ENCODE data around the gene PTK7.

Gene PTK7

DNA sequence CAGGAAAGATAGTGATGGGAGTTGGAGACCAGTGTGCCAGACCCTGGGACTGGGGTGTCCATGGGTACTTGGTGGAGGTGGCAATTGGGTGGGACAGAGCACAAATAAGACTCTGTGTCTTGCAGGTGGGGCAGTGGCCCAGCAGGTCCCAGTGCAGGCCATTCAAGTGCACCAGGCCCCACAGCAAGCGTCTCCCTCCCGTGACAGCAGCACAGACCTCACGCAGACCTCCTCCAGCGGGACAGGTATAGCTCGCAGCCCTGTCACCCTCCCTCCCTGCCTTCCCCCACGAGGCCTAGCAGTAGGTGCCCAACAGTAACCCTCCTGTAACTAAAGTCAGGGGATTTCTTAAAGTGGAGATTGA is 100.3 kb downstream of the PTK7 start:
- peaks cover 22% of the 10 kb centered on the region for H3K4me1 ChIP-seq (ENCODE audit: insufficient read depth, low read length)
- H3K27me3 ChIP-seq (ENCODE audit: insufficient read depth, low read length) = no peaks in the 10 kb centered on the region
- H3K4me3 ChIP-seq (ENCODE audit: low read length) = no peak overlapping the region
- H3K9ac ChIP-seq (ENCODE audit: low read depth, low read length) = no peak overlapping the region
- H3K9me3 ChIP-seq (ENCODE audit: insufficient read depth, low read depth, low read length) = no peaks in the 10 kb centered on the region
- 93% methylated on average over 6 of the region's 6 CpGs for WGBS
- H3K27ac ChIP-seq (ENCODE audit: low read depth, low read length) = no peak overlapping the region
- H3K36me3 ChIP-seq (ENCODE audit: insufficient read depth, low read length) = peaks cover 45% of the 10 kb centered on the region

DNA sequence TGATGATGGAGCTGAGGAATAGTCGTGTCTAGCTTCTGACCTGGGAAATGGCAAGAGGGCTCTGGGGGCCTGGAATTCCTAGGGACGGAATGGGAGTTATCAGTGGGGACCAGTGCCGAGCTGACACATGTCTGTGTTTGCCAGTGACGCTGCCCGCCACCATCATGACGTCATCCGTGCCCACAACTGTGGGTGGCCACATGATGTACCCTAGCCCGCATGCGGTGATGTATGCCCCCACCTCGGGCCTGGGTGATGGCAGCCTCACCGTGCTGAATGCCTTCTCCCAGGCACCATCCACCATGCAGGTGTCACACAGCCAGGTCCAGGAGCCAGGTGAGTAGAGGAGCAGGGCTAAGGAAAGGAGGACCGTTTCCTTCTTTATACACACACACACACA is 102.0 kb downstream of the PTK7 start:
- 96% methylated on average over 12 of the region's 12 CpGs for WGBS
- peaks cover 45% of the 10 kb centered on the region for H3K36me3 ChIP-seq (ENCODE audit: insufficient read depth, low read length)

DNA sequence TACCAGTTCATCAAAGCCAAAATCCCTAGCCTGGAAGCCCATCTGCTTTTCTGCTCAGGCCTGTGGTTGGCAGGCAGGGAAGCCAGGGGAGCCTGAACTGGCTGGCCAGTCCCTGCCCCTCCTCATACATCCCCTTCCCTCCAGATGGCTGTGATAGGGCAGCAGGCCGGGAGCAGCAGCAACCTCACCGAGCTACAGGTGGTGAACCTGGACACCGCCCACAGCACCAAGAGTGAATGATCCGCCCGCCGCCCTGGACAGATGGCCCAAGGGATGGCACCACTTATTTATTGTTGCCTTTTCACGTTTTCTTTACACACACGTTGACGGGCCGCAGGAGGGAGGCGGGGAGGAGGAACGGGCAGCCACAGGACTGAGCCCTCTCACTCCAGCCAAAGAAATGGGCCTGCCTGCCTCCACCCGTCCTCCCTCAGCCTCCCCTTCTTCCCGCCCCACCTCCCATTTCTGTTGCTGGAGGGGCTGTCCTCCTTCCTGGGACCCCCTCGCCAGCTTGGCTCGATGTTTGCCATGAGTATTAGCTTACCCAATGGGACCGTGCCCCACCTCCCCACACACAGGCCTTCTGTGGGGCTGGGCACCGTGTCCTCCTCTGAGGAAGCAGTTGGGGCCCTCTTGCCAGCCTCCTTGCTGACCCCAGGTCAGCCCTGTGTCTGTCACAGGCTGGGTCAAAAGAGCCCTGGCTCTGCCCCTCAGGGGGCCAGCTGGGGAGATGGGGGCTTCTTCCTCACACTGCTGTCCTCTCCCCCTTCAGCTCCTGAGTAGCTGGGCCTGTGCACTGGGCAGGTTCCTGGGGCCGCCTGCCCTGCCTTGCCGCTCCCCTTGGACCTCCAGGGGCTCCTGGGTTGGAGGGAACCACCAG is 103.1 kb downstream of the PTK7 start:
- Histone ChIP-seq H3K27ac (ENCODE audit: low read depth, low read length) (no peak overlapping the region), H3K36me3 (ENCODE audit: insufficient read depth, low read length) (peaks cover 45% of the 10 kb centered on the region), H3K4me3 (ENCODE audit: low read length) (no peak overlapping the region), H3K9me3 (ENCODE audit: insufficient read depth, low read depth, low read length) (no peaks in the 10 kb centered on the region), H3K9ac (ENCODE audit: low read depth, low read length) (no peak overlapping the region), H3K27me3 (ENCODE audit: insufficient read depth, low read length) (no peaks in the 10 kb centered on the region), H3K4me1 (ENCODE audit: insufficient read depth, low read length) (peaks cover 16% of the 10 kb centered on the region)
- WGBS = 94% methylated on average over 20 of the region's 20 CpGs

More for the DNA sequence above, 102.0 kb downstream of the PTK7 start:
- H3K4me3 ChIP-seq (ENCODE audit: low read length) = no peak overlapping the region
- no peaks in the 10 kb centered on the region for H3K9me3 ChIP-seq (ENCODE audit: insufficient read depth, low read depth, low read length)
- H3K9ac ChIP-seq (ENCODE audit: low read depth, low read length) = no peak overlapping the region
- H3K27me3 ChIP-seq (ENCODE audit: insufficient read depth, low read length) = no peaks in the 10 kb centered on the region
- no peak overlapping the region for H3K27ac ChIP-seq (ENCODE audit: low read depth, low read length)
- H3K4me1 ChIP-seq (ENCODE audit: insufficient read depth, low read length) = peaks cover 25% of the 10 kb centered on the region

DNA sequence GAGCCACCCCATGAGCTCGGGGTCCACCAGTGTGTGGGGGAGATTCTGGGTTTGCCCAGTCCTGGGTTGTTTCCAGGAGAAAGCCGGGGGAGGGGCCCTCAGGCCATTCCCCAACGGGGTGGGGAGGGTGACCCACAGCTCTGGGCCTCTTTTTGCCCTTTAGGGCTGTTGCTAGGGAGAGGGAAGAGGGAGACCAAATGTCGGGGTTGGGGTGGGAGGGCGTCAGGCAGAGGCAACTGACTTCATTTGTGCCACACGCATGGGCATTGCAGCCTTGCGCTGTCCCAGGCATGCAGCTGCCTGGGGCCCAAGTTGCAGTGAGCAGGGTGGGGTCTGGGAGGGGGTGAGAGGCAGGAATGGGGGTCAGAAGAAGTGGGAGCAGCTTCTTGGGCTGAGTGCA is 103.9 kb downstream of the PTK7 start:
- Histone ChIP-seq H3K4me1 (ENCODE audit: insufficient read depth, low read length) (peaks cover 12% of the 10 kb centered on the region), H3K36me3 (ENCODE audit: insufficient read depth, low read length) (peaks cover 42% of the 10 kb centered on the region), H3K27me3 (ENCODE audit: insufficient read depth, low read length) (no peaks in the 10 kb centered on the region), H3K4me3 (ENCODE audit: low read length) (no peak overlapping the region), H3K9me3 (ENCODE audit: insufficient read depth, low read depth, low read length) (no peaks in the 10 kb centered on the region), H3K9ac (ENCODE audit: low read depth, low read length) (no peak overlapping the region), H3K27ac (ENCODE audit: low read depth, low read length) (no peak overlapping the region)
- 87% methylated on average over 7 of the region's 7 CpGs for WGBS

DNA sequence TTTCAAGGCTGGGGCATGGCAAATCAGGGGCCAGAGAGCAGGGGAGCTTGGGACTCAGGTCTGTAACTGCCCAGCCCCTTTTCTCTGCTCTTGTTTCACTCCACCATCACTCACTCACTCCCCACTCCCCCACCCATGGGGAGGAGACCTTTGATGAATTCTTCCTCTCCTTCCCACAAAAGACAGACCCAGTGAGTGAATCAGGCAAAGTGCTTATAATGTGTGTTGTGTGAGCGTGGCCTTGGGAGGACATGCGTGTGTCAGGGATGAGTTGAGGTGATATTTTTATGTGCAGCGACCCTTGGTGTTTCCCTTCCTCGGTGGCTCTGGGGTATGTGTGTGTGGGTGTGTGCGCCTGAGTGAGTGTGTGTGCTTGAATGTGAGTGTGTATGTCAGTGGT is 104.9 kb downstream of the PTK7 start:
- peak overlapping the region; percentile 74; the same call in 1 of the 2 replicates for H3K27ac ChIP-seq (ENCODE audit: low read depth, low read length)
- H3K4me3 ChIP-seq (ENCODE audit: low read length) = peak overlapping the region; percentile 87
- peaks cover 34% of the 10 kb centered on the region for H3K36me3 ChIP-seq (ENCODE audit: insufficient read depth, low read length)
- H3K9me3 ChIP-seq (ENCODE audit: insufficient read depth, low read depth, low read length) = no peaks in the 10 kb centered on the region
- peaks cover 12% of the 10 kb centered on the region for H3K4me1 ChIP-seq (ENCODE audit: insufficient read depth, low read length)
- 76% methylated on average over 5 of the region's 5 CpGs for WGBS
- no peaks in the 10 kb centered on the region for H3K27me3 ChIP-seq (ENCODE audit: insufficient read depth, low read length)
- H3K9ac ChIP-seq (ENCODE audit: low read depth, low read length) = no peak overlapping the region

DNA sequence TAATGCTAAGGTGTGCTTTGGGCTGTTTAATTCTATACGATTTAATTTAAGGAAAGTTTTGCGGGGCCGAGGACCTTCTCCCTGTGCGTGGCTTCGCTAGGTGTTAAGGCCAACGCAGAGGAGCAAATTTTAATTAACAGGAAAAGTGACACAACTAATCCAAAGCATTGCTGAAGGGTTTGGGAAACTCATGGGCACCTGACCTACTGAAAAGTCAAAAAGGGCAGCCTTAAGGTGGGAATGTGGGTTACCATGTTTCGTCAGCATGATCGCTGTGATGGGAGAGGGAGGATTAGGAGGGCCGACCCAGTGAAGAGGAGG is 105.5 kb downstream of the PTK7 start:
- WGBS = 20% methylated on average over 9 of the region's 9 CpGs
- peak overlapping the region; percentile 87 for H3K4me3 ChIP-seq (ENCODE audit: low read length)
- peaks cover 32% of the 10 kb centered on the region for H3K36me3 ChIP-seq (ENCODE audit: insufficient read depth, low read length)
- no peaks in the 10 kb centered on the region for H3K27me3 ChIP-seq (ENCODE audit: insufficient read depth, low read length)
- H3K27ac ChIP-seq (ENCODE audit: low read depth, low read length) = peak overlapping the region; percentile 74; the same call in 1 of the 2 replicates
- H3K4me1 ChIP-seq (ENCODE audit: insufficient read depth, low read length) = peaks cover 12% of the 10 kb centered on the region
- H3K9ac ChIP-seq (ENCODE audit: low read depth, low read length) = peak overlapping the region; percentile 76
- H3K9me3 ChIP-seq (ENCODE audit: insufficient read depth, low read depth, low read length) = no peaks in the 10 kb centered on the region

DNA sequence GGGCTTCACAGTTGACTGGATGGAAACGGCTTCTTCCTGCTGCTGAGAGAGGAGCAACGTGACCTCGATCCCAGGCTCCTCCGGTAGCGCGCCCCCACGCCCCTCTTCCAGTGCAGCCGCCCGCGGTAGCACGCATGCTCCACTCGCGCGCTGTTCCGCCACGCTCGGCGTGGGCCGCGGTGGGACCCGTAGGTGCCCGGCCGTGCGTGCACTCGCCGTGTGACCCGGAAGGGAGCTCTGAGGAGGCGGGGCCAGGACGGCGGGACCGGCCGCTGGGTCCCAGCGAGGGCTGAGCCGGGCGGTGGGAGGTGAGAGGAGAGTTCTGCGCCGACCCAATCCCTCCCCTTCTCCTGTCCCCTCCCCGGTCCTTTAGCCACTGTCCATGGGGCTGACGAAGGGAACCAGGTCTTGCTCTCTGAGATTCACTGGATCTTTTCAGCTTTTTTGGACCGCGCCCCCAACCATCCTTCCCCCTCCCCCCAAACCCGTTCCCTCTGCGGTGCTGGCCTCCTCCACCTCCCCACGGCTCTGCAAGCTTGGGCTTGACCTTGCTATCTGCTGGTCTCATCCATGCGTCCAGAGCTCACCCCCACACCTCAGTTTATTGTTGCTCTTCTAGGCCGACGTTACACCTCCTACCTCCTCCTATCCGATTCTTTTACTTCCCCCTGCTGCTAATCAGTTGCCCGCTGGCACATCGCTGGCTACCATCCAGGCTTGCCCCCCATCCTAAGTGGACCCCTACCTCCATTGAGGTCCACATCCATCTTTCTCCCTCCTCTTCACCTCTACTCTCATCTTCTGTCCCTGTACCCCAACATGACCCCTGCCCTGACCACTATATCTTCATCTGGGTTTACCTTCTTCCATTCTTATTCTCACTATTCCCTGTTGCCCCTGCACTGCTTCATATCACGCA is 106.1 kb downstream of the PTK7 start, which contains the start of gene CUL9:
TSS of gene CUL9 (plus strand) at position 255 of the 919 bp plus-strand sequence. CDS start 2,115 bp downstream, outside the sequence.
- Histone ChIP-seq H3K36me3 (ENCODE audit: insufficient read depth, low read length) (peaks cover 33% of the 10 kb centered on the region), H3K4me3 (ENCODE audit: low read length) (peak within 1 kb of the TSS; percentile 87), H3K4me1 (ENCODE audit: insufficient read depth, low read length) (peaks cover 12% of the 10 kb centered on the region), H3K27me3 (ENCODE audit: insufficient read depth, low read length) (no peaks in the 10 kb centered on the region), H3K9me3 (ENCODE audit: insufficient read depth, low read depth, low read length) (no peaks in the 10 kb centered on the region), H3K27ac (ENCODE audit: low read depth, low read length) (peak within 1 kb of the TSS; percentile 74; the same call in 1 of the 2 replicates), H3K9ac (ENCODE audit: low read depth, low read length) (peak within 1 kb of the TSS; percentile 76)
- WGBS = 3% methylated on average over 50 of the region's 51 CpGs

DNA sequence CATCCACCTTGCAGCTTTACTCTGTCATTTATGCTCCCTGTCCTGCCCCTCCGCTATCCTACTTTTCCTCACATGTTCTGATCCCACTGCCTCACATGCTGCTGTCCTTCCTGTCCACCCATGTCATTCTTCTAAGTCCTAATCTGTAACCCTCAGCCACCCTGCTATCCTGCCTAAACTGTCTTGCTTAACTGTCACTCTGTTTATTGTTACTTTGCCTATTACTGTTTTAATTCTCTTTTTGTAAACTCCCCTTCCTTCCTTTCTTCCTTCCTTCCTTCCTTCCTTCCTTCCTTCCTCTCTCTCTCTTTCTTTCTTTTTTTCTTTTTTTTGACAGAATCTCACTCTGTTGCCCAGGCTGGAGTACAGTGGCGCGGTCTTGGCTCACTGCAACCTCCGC is 107.3 kb downstream of the PTK7 start:
- H3K9ac ChIP-seq (ENCODE audit: low read depth, low read length) = no peak overlapping the region
- H3K9me3 ChIP-seq (ENCODE audit: insufficient read depth, low read depth, low read length) = no peaks in the 10 kb centered on the region
- 95% methylated on average over 4 of the region's 4 CpGs for WGBS
- H3K4me1 ChIP-seq (ENCODE audit: insufficient read depth, low read length) = peaks cover 12% of the 10 kb centered on the region
- peaks cover 33% of the 10 kb centered on the region for H3K36me3 ChIP-seq (ENCODE audit: insufficient read depth, low read length)
- no peak overlapping the region for H3K27ac ChIP-seq (ENCODE audit: low read depth, low read length)
- no peak overlapping the region for H3K4me3 ChIP-seq (ENCODE audit: low read length)
- no peaks in the 10 kb centered on the region for H3K27me3 ChIP-seq (ENCODE audit: insufficient read depth, low read length)

DNA sequence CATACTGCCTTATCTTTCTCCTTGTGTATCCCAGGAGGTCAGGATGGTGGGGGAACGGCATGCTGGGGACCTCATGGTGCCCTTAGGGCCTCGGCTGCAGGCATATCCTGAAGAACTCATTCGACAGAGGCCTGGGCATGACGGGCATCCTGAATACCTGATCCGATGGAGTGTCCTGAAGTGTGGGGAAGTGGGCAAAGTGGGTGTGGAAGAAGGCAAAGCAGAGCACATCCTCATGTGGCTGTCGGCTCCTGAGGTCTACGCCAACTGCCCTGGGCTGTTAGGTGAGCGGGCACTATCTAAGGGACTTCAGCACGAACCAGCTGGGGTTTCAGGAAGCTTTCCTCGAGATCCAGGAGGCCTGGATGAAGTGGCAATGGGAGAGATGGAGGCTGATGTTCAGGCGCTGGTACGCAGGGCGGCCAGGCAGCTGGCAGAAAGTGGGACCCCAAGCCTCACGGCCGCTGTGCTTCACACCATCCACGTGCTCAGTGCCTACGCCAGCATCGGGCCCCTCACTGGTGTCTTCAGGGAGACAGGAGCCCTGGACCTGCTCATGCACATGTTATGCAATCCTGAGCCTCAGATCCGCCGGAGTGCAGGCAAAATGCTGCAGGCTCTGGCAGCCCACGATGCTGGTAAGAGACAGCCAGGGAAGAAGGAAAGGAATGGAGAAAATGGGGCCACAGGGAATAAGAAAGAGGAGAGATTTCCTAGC is 108.3 kb downstream of the PTK7 start:
- Histone ChIP-seq H3K27ac (ENCODE audit: low read depth, low read length) (no peak overlapping the region), H3K9ac (ENCODE audit: low read depth, low read length) (0 out of 2 replicates have a peak overlapping the region, but pooled peaks have one; percentile 14), H3K4me3 (ENCODE audit: low read length) (no peak overlapping the region), H3K27me3 (ENCODE audit: insufficient read depth, low read length) (no peaks in the 10 kb centered on the region), H3K4me1 (ENCODE audit: insufficient read depth, low read length) (peaks cover 12% of the 10 kb centered on the region), H3K9me3 (ENCODE audit: insufficient read depth, low read depth, low read length) (no peaks in the 10 kb centered on the region), H3K36me3 (ENCODE audit: insufficient read depth, low read length) (peaks cover 23% of the 10 kb centered on the region)
- 94% methylated on average over 21 of the region's 21 CpGs for WGBS

DNA sequence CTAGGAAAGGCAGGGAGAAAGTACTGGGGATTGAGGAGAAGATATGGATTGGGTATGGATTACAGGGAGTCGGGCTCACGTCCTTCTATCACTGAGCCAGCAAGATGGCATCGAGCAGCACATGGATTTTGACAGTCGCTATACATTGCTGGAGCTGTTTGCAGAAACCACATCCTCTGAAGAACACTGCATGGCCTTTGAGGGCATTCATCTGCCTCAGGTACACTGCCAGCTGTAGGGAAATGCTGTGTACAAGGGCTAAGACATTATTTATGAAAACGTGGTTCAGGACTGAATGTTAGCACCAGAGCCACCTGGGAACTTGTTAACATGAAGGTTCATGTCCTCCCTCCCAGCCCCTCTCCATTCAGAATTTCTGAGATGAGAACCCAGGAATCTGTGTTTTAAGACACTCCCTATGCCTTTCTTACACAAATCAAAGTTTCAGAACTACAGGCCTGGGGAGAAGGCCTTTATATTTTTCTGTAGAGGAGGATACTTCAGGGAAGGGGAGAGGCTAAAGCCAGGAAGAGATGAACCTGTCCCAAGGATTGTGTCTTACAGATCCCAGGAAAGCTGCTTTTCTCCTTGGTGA is 109.4 kb downstream of the PTK7 start:
- 88% methylated on average over 5 of the region's 5 CpGs for WGBS
- Histone ChIP-seq H3K4me3 (ENCODE audit: low read length) (no peak overlapping the region), H3K27ac (ENCODE audit: low read depth, low read length) (no peak overlapping the region), H3K36me3 (ENCODE audit: insufficient read depth, low read length) (peaks cover 20% of the 10 kb centered on the region), H3K9me3 (ENCODE audit: insufficient read depth, low read depth, low read length) (no peaks in the 10 kb centered on the region), H3K27me3 (ENCODE audit: insufficient read depth, low read length) (no peaks in the 10 kb centered on the region), H3K4me1 (ENCODE audit: insufficient read depth, low read length) (peaks cover 12% of the 10 kb centered on the region), H3K9ac (ENCODE audit: low read depth, low read length) (no peak overlapping the region)

Data from HUES64 (cell line).